Sigmoid colon (tissue), 7 donors: ENCODE results near the gene FBXW4. TPM values are rescaled to one million over a fixed set of nuclear protein-coding genes. Genes with fewer than 3 reads are reported as not detected.
"Not testable (repeated sequence)": the region's sequence is repeated elsewhere in the genome, so short reads cannot be mapped to it uniquely, and the experiment has no call there.

ENCODE experiments used
- DNase-seq: peaks from one replicate; pipeline ENCODE4 v3.0.0-alpha.2; 2019
- H3K27ac ChIP-seq, 4 donors: fragments of 200-600 bp; sonication (generic); one replicate each; pipeline ENCODE4 v1.5.1; 2016 to 2019; ENCODE audit warnings: mild to moderate bottlenecking in 1 of 4
- H3K27me3 ChIP-seq, 3 donors: fragments of 200-600 bp; sonication (generic); one replicate each; pipeline ENCODE4 v1.5.1; 2019; ENCODE audit warnings: mild to moderate bottlenecking in 1 of 3
- H3K36me3 ChIP-seq, 4 donors: fragments of 200-600 bp; sonication (generic); one replicate each; pipeline ENCODE4 v1.5.1; 2016 to 2019
- H3K4me1 ChIP-seq, 4 donors: fragments of 200-600 bp; sonication (generic); one replicate each; pipeline ENCODE4 v1.5.1; 2017 to 2019
- H3K4me3 ChIP-seq, 4 donors: fragments of 200-600 bp; sonication (generic); one replicate each; pipeline ENCODE4 v1.5.1; 2017 to 2019; ENCODE audit warnings: mild to moderate bottlenecking in 2 of 4, moderate library complexity in 1 of 4
- H3K9me3 ChIP-seq, 4 donors: fragments of 200-600 bp in 3 of 4; sonication (generic) in 3 of 4; one replicate each; pipeline versions ENCODE4 v1.5.1 to v1.6.1; 2013 to 2019
- EP300 ChIP-seq, 4 donors: sonication (generic); formaldehyde crosslinking; IDR thresholded peaks; one replicate each; pipeline ENCODE4 v1.6.1; 2017; ENCODE audit warnings: antibody characterized with exemption in 4 of 4
- POLR2A ChIP-seq, 2 donors: fragments of 450-650 bp; IDR thresholded peaks; one replicate each; pipeline ENCODE4 v1.6.1; 2016; ENCODE audit warnings: antibody characterized with exemption in 2 of 2, mild to moderate bottlenecking in 2 of 2, moderate library complexity in 2 of 2
- POLR2AphosphoS5 ChIP-seq, 4 donors: sonication (generic); formaldehyde crosslinking; IDR thresholded peaks; one replicate each; pipeline ENCODE4 v1.6.1; 2017; ENCODE audit warnings: antibody characterized with exemption in 4 of 4
- WGBS, 2 donors: extraction: QIAGEN DNeasy Blood & Tissue Kit; methylation state at CpG; one replicate each; pipeline ENCODE4 v1.1.7; 2013; 5-methylcytosine and 5-hydroxymethylcytosine counted together
- intact Hi-C: fragments of 100-400 bp; cut with DNase I; formaldehyde crosslinking; loops from one replicate; pipeline ENCODE4 v1.15.1; 2023
- polyA plus RNA-seq, 3 donors: library from polyadenylated mRNA; stranded (reverse); fragments of 200-250 nt; gene quantifications; one replicate each; pipeline ENCODE4 v1.2.3, GENCODE V29; 2013
- total RNA-seq, 4 donors: library from RNA; depleted of rRNA; stranded (reverse); fragments of >200 nt; gene quantifications; one replicate each; pipeline ENCODE4 v1.1.0, GENCODE V29; 2016
- TF ChIP-seq, protein P1 (sequence below), 4 experiments: fragments of 450-650 bp in 3 of 4; fragments of 200-600 bp in 1 of 4; IDR thresholded peaks; one replicate each; pipeline ENCODE4 v1.5.1; 2016 to 2019; ENCODE audit warnings: antibody characterized with exemption in 4 of 4, mild to moderate bottlenecking in 3 of 4, moderate library complexity in 2 of 4
- donor health status: healthy with polysubstance abuse.
- donor health status: Bipolar disorder and iron deficiency.
- donor health status: healthy.

FBXW4 gene
- total and polyA plus RNA-seq, 7 donors, result 28.4 to 122 (median 89.7) TPM

- Histone ChIP-seq H3K4me1 (no peaks in the 10 kb centered on the region), H3K36me3 (peaks cover 0 to 17% (median 0%) of the 10 kb centered on the region in 4 donors), H3K9me3 (no peaks in the 10 kb centered on the region), H3K27ac (no peak overlapping the region), H3K4me3 (no peak overlapping the region), H3K27me3 (no peaks in the 10 kb centered on the region)
- TF ChIP-seq, protein P1, sequence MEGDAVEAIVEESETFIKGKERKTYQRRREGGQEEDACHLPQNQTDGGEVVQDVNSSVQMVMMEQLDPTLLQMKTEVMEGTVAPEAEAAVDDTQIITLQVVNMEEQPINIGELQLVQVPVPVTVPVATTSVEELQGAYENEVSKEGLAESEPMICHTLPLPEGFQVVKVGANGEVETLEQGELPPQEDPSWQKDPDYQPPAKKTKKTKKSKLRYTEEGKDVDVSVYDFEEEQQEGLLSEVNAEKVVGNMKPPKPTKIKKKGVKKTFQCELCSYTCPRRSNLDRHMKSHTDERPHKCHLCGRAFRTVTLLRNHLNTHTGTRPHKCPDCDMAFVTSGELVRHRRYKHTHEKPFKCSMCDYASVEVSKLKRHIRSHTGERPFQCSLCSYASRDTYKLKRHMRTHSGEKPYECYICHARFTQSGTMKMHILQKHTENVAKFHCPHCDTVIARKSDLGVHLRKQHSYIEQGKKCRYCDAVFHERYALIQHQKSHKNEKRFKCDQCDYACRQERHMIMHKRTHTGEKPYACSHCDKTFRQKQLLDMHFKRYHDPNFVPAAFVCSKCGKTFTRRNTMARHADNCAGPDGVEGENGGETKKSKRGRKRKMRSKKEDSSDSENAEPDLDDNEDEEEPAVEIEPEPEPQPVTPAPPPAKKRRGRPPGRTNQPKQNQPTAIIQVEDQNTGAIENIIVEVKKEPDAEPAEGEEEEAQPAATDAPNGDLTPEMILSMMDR (IDR thresholded peaks at IDR 0.05), result no peak
- no peak for TF ChIP-seq POLR2AphosphoS5 (IDR thresholded peaks at IDR 0.05)
- no peak for TF ChIP-seq POLR2A (IDR thresholded peaks at IDR 0.05)
- TF ChIP-seq EP300 (IDR thresholded peaks at IDR 0.05), result no peak
- DNase-seq, result no peak
- intact Hi-C loops, result no loop called here
- WGBS, 2 donors, result 85 to 92% methylated on average over 14 of the region's 14 CpGs
Measured at GRCh38 chr10:101597091-101597900, 97.7 kb downstream of the FBXW4 start.

DNA sequence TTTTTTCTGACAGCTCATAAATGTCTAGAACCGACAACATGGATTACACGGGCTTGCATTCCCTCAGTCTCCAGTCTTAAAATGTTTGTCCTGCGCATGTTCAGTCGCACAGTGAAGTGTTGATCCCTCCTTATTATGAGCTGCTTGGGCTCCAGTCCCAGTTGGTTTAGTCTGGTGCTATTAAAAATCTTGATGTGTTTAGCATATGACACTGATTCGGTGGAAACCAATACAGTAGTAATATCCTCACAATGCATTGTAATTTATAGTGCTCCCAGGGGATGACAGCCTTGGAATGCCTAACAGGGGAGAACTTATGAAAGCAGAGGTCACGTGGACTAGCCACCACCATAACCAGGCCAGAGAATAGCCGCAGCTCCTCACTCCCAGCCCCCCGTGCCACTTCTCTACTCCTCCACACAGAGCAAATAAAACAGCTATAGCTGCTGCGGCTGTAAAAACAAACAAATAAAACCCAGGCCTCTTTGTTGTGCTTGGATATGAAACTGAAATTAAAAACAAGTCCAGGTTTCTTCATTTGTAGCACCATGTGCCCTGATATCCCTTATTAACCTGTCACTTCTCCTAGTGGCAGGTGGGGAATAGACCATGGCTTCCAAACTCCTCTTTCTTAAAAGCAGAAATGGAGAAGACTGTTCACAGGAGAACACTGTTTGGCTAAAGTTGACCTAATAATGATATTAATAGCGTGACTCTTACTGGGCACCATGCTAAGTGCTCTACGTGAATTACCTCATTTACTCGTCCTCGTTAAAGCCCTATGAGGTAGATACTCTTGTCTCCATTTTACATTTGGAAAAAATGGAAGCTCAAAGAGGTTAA is 99.2 kb downstream of the FBXW4 start:
- Histone ChIP-seq H3K9me3 (no peaks in the 10 kb centered on the region), H3K4me1 (no peaks in the 10 kb centered on the region), H3K4me3 (no peak overlapping the region), H3K27ac (no peak overlapping the region), H3K27me3 (no peaks in the 10 kb centered on the region), H3K36me3 (peaks cover 0 to 14% (median 0%) of the 10 kb centered on the region in 4 donors)
- 65 to 81% methylated on average over 13 of the region's 13 CpGs for WGBS, 2 donors
- no peak for DNase-seq
- intact Hi-C loops, result no loop called here
- TF ChIP-seq EP300 (IDR thresholded peaks at IDR 0.05) (no peak), POLR2A (IDR thresholded peaks at IDR 0.05) (no peak), POLR2AphosphoS5 (IDR thresholded peaks at IDR 0.05) (no peak)
- TF ChIP-seq, protein P1 (IDR thresholded peaks at IDR 0.05), result no peak

- Histone ChIP-seq H3K4me1 (peaks cover 0 to 10% (median 8%) of the 10 kb centered on the region in 4 donors), H3K36me3 (peaks cover 0 to 14% (median 0%) of the 10 kb centered on the region in 4 donors)
- 66 to 88% methylated on average over 2 of the region's 2 CpGs for WGBS, 2 donors
- intact Hi-C loops, H3K4me3 ChIP-seq, DNase-seq, H3K27ac ChIP-seq, H3K27me3 ChIP-seq, H3K9me3 ChIP-seq: not testable (repeated sequence)
Measured at GRCh38 chr10:101593331-101593730, 101.6 kb downstream of the FBXW4 start.

DNA sequence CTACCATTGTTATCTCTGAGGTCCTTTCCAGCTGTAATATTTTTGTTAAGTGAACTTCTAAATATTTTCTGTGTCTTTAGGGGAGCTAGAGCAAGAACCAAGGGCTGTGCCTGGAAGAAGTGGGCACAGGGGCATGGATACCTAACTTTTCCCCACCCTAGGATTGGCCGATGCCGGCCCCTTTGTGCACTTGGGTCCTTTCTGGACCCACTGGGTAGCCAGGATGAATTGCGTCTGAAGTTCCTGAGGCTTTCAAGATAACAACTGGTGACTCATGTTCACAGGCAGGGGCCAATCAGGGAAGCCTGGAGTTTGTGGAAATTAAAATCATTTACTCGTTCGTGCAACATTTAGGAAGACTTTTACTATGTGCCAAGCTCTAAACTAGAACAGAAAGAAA is 106.1 kb downstream of the FBXW4 start:
- H3K4me1 ChIP-seq, result peaks cover 0 to 28% (median 20%) of the 10 kb centered on the region in 4 donors
- intact Hi-C loops, result loop anchor here (5.0 kb wide), 2 partner anchors 193 to 237 kb away; partner anchors contain the start of genes BTRC and NPM3
- H3K9me3 ChIP-seq, result no peaks in the 10 kb centered on the region
- no peaks in the 10 kb centered on the region for H3K27me3 ChIP-seq
- no peak for TF ChIP-seq EP300 (IDR thresholded peaks at IDR 0.05)
- TF ChIP-seq POLR2AphosphoS5 (IDR thresholded peaks at IDR 0.05), result no peak
- TF ChIP-seq, protein P1 (IDR thresholded peaks at IDR 0.05), result no peak
- no peak for TF ChIP-seq POLR2A (IDR thresholded peaks at IDR 0.05)
- peak overlapping the region; percentile 84 to 96 (median 88) for H3K4me3 ChIP-seq
- no peak for DNase-seq
- WGBS, 2 donors, result 72 to 83% methylated on average over 5 of the region's 5 CpGs
- no peak overlapping the region for H3K27ac ChIP-seq
- H3K36me3 ChIP-seq, result peaks cover 0 to 12% (median 0%) of the 10 kb centered on the region in 4 donors
